Liver (tissue), 9 donors: ENCODE data around the gene TSPAN31. TPM values are rescaled to one million over a fixed set of nuclear protein-coding genes. Genes with fewer than 3 reads are reported as not detected.

Experiments
- DNase-seq: peaks from one replicate; pipeline ENCODE4 v3.0.0-alpha.2; 2017; ENCODE audit warnings: low spot score
- H3K27ac ChIP-seq, 2 donors: one replicate each; pipeline ENCODE4 v1.7.0; 2013; ENCODE audit warnings: inconsistent platforms in 2 of 2, low read length in 2 of 2, control low read depth in 1 of 2, low read depth in 1 of 2, mild to moderate bottlenecking in 1 of 2
- H3K27me3 ChIP-seq, 4 donors: one replicate each; pipeline versions ENCODE4 v1.6.1 to v1.7.0; 2013; ENCODE audit warnings: low read length in 3 of 4, inconsistent platforms in 1 of 4, mild to moderate bottlenecking in 1 of 4, moderate library complexity in 1 of 4; ENCODE audit not compliant: control insufficient read depth in 4 of 4, insufficient read depth in 4 of 4
- H3K36me3 ChIP-seq, 4 donors: one replicate each; pipeline versions ENCODE4 v1.6.1 to v1.7.0; 2013; ENCODE audit warnings: low read length in 3 of 4, mild to moderate bottlenecking in 3 of 4, low read depth in 1 of 4, moderate library complexity in 1 of 4; ENCODE audit not compliant: control insufficient read depth in 4 of 4, insufficient read depth in 3 of 4
- H3K4me1 ChIP-seq, 4 donors: one replicate each; pipeline versions ENCODE4 v1.6.1 to v1.7.0; 2013; ENCODE audit warnings: low read length in 3 of 4, mild to moderate bottlenecking in 3 of 4, moderate library complexity in 1 of 4; ENCODE audit not compliant: control insufficient read depth in 4 of 4, insufficient read depth in 4 of 4
- H3K4me3 ChIP-seq, 3 donors: one replicate each; pipeline versions ENCODE4 v1.6.1 to v1.7.0; 2013; ENCODE audit warnings: low read length in 3 of 3, control low read depth in 1 of 3, low read depth in 1 of 3, mild to moderate bottlenecking in 1 of 3
- H3K9ac ChIP-seq, 2 donors: one replicate each; pipeline ENCODE4 v1.7.0; 2013; ENCODE audit warnings: low read length in 2 of 2, mild to moderate bottlenecking in 2 of 2, moderate library complexity in 2 of 2, control low read depth in 1 of 2, low read depth in 1 of 2
- H3K9me3 ChIP-seq, 4 donors: one replicate each; pipeline versions ENCODE4 v1.6.1 to v1.7.0; 2013; ENCODE audit warnings: low read length in 3 of 4; ENCODE audit not compliant: control insufficient read depth in 4 of 4
- EGR1 ChIP-seq, 2 donors: IDR thresholded peaks; 2 replicates each; pipeline ENCODE4 v1.6.1; 2016 to 2018; ENCODE audit warnings: antibody characterized with exemption in 2 of 2, low read depth in 2 of 2
- FOXA1 ChIP-seq: IDR thresholded peaks from 2 replicates; pipeline ENCODE4 v1.6.1; 2016; ENCODE audit warnings: antibody characterized with exemption
- FOXA2 ChIP-seq: IDR thresholded peaks from 2 replicates; pipeline ENCODE4 v1.6.1; 2016; ENCODE audit warnings: antibody characterized with exemption
- GABPA ChIP-seq, 2 donors: IDR thresholded peaks in 1 of 2; conservative IDR thresholded peaks in 1 of 2; 2 replicates each; pipeline ENCODE4 v1.6.1; 2016; ENCODE audit warnings: antibody characterized with exemption in 2 of 2, mild to moderate bottlenecking in 1 of 2, moderate library complexity in 1 of 2
- HNF4A ChIP-seq, 2 donors: conservative IDR thresholded peaks; 2 replicates each; pipeline ENCODE4 v1.6.1; 2016; ENCODE audit warnings: antibody characterized with exemption in 2 of 2, mild to moderate bottlenecking in 2 of 2
- HNF4G ChIP-seq: IDR thresholded peaks from 2 replicates; pipeline ENCODE4 v1.6.1; 2016; ENCODE audit warnings: antibody characterized with exemption
- JUND ChIP-seq, 2 donors: IDR thresholded peaks; 2 replicates each; pipeline ENCODE4 v1.6.1; 2016; ENCODE audit warnings: antibody characterized with exemption in 2 of 2
- NR2F2 ChIP-seq: IDR thresholded peaks from 2 replicates; pipeline ENCODE4 v1.6.1; 2016; ENCODE audit warnings: antibody characterized with exemption
- RAD21 ChIP-seq, 2 donors: IDR thresholded peaks; 2 replicates each; pipeline ENCODE4 v1.6.1; 2016; ENCODE audit warnings: antibody characterized with exemption in 2 of 2, mild to moderate bottlenecking in 2 of 2
- RXRA ChIP-seq, 2 donors: IDR thresholded peaks; 2 replicates each; pipeline ENCODE4 v1.6.1; 2017 to 2018; ENCODE audit warnings: antibody characterized with exemption in 2 of 2, mild to moderate bottlenecking in 1 of 2
- SP1 ChIP-seq: IDR thresholded peaks from 2 replicates; pipeline ENCODE4 v1.6.1; 2018; ENCODE audit warnings: antibody characterized with exemption, mild to moderate bottlenecking
- TAF1 ChIP-seq: conservative IDR thresholded peaks from 2 replicates; pipeline ENCODE4 v1.6.1; 2016; ENCODE audit warnings: antibody characterized with exemption, mild to moderate bottlenecking
- YY1 ChIP-seq: IDR thresholded peaks from 2 replicates; pipeline ENCODE4 v1.6.1; 2016; ENCODE audit warnings: antibody characterized with exemption, mild to moderate bottlenecking
- WGBS: extraction: QIAGEN DNeasy Blood & Tissue Kit; methylation state at CpG from one replicate; pipeline ENCODE4 v1.1.7; 2013; 5-methylcytosine and 5-hydroxymethylcytosine counted together
- polyA plus RNA-seq, 2 donors: library from polyadenylated mRNA; stranded (reverse) in 1 of 2; unstranded in 1 of 2; fragments of 200-250 nt in 1 of 2; fragments of >200 nt in 1 of 2; fragmentation: Nextera tagmentation in 1 of 2; extraction: Ambion mirVana in 1 of 2; gene quantifications; one replicate each; pipeline versions ENCODE4 v1.2.1 to v1.2.3, GENCODE V29; 2013 to 2015
- total RNA-seq, 2 donors: library from RNA; depleted of rRNA; stranded (reverse); fragments of >200 nt; gene quantifications; one replicate each; pipeline ENCODE4 v1.2.3, GENCODE V29; 2014
- TF ChIP-seq, protein P1 (sequence below): IDR thresholded peaks from 2 replicates; pipeline ENCODE4 v1.6.1; 2016; ENCODE audit warnings: antibody characterized with exemption
- TF ChIP-seq, protein P2 (sequence below): fragments of 150-350 bp; IDR thresholded peaks from 2 replicates; pipeline ENCODE4 v1.5.1; 2017; ENCODE audit warnings: improper control_type of control experiment, low read depth, low read length; ENCODE audit not compliant: missing input control
- TF ChIP-seq, protein P3 (sequence below): IDR thresholded peaks from 2 replicates; pipeline ENCODE4 v1.6.1; 2016; ENCODE audit warnings: antibody characterized with exemption
- TF ChIP-seq, protein P4 (sequence below): IDR thresholded peaks from 2 replicates; pipeline ENCODE4 v1.6.1; 2016; ENCODE audit warnings: antibody characterized with exemption
- donor health status: healthy.
- donor health status: healthy.
- donor health status: healthy.
- donor health status: healthy.
- donor health status: healthy.

The TSPAN31 gene
- total and polyA plus RNA-seq, 4 donors = 16.9 to 39.4 (median 24.6) TPM

DNA sequence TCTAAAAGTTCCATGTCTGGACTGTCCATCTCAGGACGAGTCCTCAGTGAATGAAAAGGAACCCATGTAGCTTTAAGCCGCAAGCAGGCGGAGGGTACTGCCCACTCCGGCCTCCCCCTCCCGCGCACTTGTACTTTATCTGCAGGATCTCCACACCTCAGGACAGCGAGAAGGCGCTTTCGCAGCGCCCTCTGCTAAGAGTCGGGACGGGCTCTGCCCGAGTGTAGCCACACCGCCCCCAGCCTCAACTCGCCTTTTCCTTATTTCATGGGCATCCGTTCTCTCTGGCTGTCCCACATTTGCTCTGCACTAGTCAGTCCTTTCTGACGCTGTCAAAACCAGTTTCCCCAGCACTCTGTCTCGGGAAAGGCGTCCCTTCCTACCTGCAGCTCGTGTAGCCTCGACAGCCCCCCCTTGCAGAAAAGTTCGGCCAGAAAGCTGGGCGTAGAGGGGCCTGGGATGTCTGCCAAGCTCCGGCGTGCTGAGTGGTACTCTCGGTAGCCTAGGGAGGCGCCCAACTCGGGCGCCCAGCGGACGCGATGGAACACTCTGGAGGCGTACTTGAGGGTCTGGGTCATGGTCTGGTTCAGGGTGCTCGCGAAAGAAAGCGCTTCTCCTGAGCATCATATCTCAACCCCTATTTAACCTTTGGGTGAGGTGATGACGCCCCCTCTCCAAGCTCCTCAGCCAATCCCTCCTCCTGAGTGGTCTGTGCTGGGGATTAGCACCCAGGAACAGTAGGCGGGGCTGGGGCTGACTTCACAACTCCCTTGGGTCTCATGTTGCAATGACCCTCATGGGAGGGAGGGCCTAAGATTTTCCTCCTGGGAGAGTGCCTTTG, 21.8 kb downstream of the TSPAN31 start, which contains the start of gene CYP27B1:
TSS of gene CYP27B1 (minus strand) at position 615 of the 841 bp plus-strand sequence. CDS start at position 578, 37 bp downstream.
- Histone ChIP-seq H3K4me3 (peak within 1 kb of the TSS in 1 of 3 donors; percentile 42), H3K27ac (no peak within 1 kb of the TSS), H3K9ac (no peak within 1 kb of the TSS), H3K36me3 (peaks cover 8 to 19% (median 14%) of the 10 kb centered on the region in 4 donors), H3K4me1 (peaks cover 11 to 34% (median 28%) of the 10 kb centered on the region in 4 donors), H3K27me3 (peaks cover 0 to 14% (median 6%) of the 10 kb centered on the region in 4 donors), H3K9me3 (no peaks in the 10 kb centered on the region)
- TF ChIP-seq TAF1 (no peak), YY1 (no peak), GABPA (IDR thresholded peaks at IDR 0.05 in 1 of 2, conservative IDR thresholded peaks at IDR 0.05 in 1 of 2) (no peak), HNF4G (no peak), RAD21 (IDR thresholded peaks at IDR 0.05) (no peak), JUND (IDR thresholded peaks at IDR 0.05) (no peak), FOXA1 (no peak), EGR1 (IDR thresholded peaks at IDR 0.05; ENCODE audit: low read depth in 2 of 2) (no peak), NR2F2 (no peak)
- TF ChIP-seq, protein P1, sequence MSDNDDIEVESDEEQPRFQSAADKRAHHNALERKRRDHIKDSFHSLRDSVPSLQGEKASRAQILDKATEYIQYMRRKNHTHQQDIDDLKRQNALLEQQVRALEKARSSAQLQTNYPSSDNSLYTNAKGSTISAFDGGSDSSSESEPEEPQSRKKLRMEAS = no peak
- TF ChIP-seq, protein P2, sequence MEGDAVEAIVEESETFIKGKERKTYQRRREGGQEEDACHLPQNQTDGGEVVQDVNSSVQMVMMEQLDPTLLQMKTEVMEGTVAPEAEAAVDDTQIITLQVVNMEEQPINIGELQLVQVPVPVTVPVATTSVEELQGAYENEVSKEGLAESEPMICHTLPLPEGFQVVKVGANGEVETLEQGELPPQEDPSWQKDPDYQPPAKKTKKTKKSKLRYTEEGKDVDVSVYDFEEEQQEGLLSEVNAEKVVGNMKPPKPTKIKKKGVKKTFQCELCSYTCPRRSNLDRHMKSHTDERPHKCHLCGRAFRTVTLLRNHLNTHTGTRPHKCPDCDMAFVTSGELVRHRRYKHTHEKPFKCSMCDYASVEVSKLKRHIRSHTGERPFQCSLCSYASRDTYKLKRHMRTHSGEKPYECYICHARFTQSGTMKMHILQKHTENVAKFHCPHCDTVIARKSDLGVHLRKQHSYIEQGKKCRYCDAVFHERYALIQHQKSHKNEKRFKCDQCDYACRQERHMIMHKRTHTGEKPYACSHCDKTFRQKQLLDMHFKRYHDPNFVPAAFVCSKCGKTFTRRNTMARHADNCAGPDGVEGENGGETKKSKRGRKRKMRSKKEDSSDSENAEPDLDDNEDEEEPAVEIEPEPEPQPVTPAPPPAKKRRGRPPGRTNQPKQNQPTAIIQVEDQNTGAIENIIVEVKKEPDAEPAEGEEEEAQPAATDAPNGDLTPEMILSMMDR = no peak
- TF ChIP-seq, protein P3, sequence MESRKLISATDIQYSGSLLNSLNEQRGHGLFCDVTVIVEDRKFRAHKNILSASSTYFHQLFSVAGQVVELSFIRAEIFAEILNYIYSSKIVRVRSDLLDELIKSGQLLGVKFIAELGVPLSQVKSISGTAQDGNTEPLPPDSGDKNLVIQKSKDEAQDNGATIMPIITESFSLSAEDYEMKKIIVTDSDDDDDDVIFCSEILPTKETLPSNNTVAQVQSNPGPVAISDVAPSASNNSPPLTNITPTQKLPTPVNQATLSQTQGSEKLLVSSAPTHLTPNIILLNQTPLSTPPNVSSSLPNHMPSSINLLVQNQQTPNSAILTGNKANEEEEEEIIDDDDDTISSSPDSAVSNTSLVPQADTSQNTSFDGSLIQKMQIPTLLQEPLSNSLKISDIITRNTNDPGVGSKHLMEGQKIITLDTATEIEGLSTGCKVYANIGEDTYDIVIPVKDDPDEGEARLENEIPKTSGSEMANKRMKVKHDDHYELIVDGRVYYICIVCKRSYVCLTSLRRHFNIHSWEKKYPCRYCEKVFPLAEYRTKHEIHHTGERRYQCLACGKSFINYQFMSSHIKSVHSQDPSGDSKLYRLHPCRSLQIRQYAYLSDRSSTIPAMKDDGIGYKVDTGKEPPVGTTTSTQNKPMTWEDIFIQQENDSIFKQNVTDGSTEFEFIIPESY = no peak
- TF ChIP-seq, protein P4, sequence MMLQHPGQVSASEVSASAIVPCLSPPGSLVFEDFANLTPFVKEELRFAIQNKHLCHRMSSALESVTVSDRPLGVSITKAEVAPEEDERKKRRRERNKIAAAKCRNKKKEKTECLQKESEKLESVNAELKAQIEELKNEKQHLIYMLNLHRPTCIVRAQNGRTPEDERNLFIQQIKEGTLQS = no peak
- no peak for DNase-seq
- 11% methylated on average over 38 of the region's 38 CpGs for WGBS

DNA sequence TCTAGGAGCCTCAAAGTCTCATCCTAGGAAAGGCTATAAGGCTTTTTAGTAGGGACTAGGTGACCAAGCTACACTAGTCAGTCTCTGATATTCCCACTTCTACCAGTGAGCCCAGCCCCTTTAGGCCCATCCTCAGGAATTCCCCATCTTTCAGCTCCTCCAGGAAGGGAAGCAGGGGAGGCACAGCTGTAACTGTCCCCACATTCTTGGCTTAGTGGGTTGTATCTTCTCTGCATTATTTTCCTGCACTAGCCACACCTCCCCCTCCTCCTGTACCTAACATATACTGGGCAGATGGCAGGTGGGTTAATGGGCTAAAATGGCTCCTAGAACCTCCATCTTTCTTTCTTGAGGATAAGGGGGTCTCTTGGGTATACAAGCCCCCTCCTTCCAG, 22.5 kb downstream of the TSPAN31 start:
- no peak overlapping the region for H3K27ac ChIP-seq
- H3K9me3 ChIP-seq = no peaks in the 10 kb centered on the region
- no peak for DNase-seq
- peaks cover 8 to 19% (median 14%) of the 10 kb centered on the region in 4 donors for H3K36me3 ChIP-seq
- H3K4me1 ChIP-seq = peaks cover 11 to 34% (median 28%) of the 10 kb centered on the region in 4 donors
- H3K4me3 ChIP-seq = no peak overlapping the region
- H3K27me3 ChIP-seq = peaks cover 0 to 14% (median 6%) of the 10 kb centered on the region in 4 donors
- H3K9ac ChIP-seq = no peak overlapping the region
- no peak for TF ChIP-seq RAD21 (IDR thresholded peaks at IDR 0.05)
- TF ChIP-seq, protein P3 = no peak
- TF ChIP-seq, protein P4 = no peak
- no peak for TF ChIP-seq YY1
- TF ChIP-seq, protein P2 = no peak
- no peak for TF ChIP-seq RXRA (IDR thresholded peaks at IDR 0.05)
- TF ChIP-seq, protein P1 = no peak
- no peak for TF ChIP-seq FOXA1
- no peak for TF ChIP-seq FOXA2
- TF ChIP-seq SP1 = no peak
- TF ChIP-seq HNF4G = no peak
- no peak for TF ChIP-seq HNF4A (conservative IDR thresholded peaks at IDR 0.05)
